GM19395 (cell line): Measurements from ENCODE around the gene IPO5.
"Not testable (repeated sequence)": the region's sequence is repeated elsewhere in the genome, so short reads cannot be mapped to it uniquely, and the experiment has no call there.

Source experiments
- ATAC-seq: cut with Tn5 transposase; IDR thresholded peaks from one replicate; pipeline ENCODE4 v1.9.1; 2021; ENCODE audit warnings: mild to moderate bottlenecking, moderate library complexity; ENCODE audit not compliant: unreplicated experiment

IPO5 gene

GRCh38 chr13:97948041-97948440, 5.4 kb upstream of the IPO5 start:
- no peak for ATAC-seq

GRCh38 chr13:97949316-97949715, 4.2 kb upstream of the IPO5 start:
- ATAC-seq: not testable (repeated sequence)

- ATAC-seq: no peak
Measured at GRCh38 chr13:97951376-97951775, 2.1 kb upstream of the IPO5 start.

GRCh38 chr13:97952831-97953230, 644 bp upstream of the IPO5 start:
- peak; percentile 81 for ATAC-seq

GRCh38 chr13:97961340-97961739, 7.9 kb downstream of the IPO5 start:
- ATAC-seq: no peak

GRCh38 chr13:97962887-97963286, 9.4 kb downstream of the IPO5 start:
- no peak for ATAC-seq

GRCh38 chr13:97967226-97967625, 13.8 kb downstream of the IPO5 start:
- ATAC-seq: no peak

GRCh38 chr13:97967948-97968347, 14.5 kb downstream of the IPO5 start:
- no peak for ATAC-seq

- ATAC-seq: no peak
Measured at GRCh38 chr13:97971519-97971918, 18.0 kb downstream of the IPO5 start.

GRCh38 chr13:97974773-97975172, 21.3 kb downstream of the IPO5 start:
- no peak for ATAC-seq

GRCh38 chr13:97975280-97975847, 21.9 kb downstream of the IPO5 start:
- ATAC-seq: peak; percentile 6

- peak; percentile 84 for ATAC-seq
Measured at GRCh38 chr13:97975848-97976609, 22.6 kb downstream of the IPO5 start.

- ATAC-seq: peak; percentile 45
Measured at GRCh38 chr13:97976610-97977521, 23.4 kb downstream of the IPO5 start.

- no peak for ATAC-seq
Measured at GRCh38 chr13:97977982-97978381, 24.5 kb downstream of the IPO5 start.

- ATAC-seq: no peak
Measured at GRCh38 chr13:97978651-97979050, 25.2 kb downstream of the IPO5 start.

GRCh38 chr13:97979051-97979450, 25.6 kb downstream of the IPO5 start:
- no peak for ATAC-seq

GRCh38 chr13:97979556-97979955, 26.1 kb downstream of the IPO5 start:
- no peak for ATAC-seq

- ATAC-seq: no peak
Measured at GRCh38 chr13:97982286-97982685, 28.8 kb downstream of the IPO5 start.

- ATAC-seq: peak; percentile 91
Measured at GRCh38 chr13:97986835-97987234, 33.4 kb downstream of the IPO5 start.

- peak; percentile 86 for ATAC-seq
Measured at GRCh38 chr13:97999653-98000052, 46.2 kb downstream of the IPO5 start.

- ATAC-seq: no peak
Measured at GRCh38 chr13:98004107-98004506, 50.6 kb downstream of the IPO5 start.

- ATAC-seq: not testable (repeated sequence)
Measured at GRCh38 chr13:98004997-98005396, 51.5 kb downstream of the IPO5 start.
